Smooth muscle cell of bladder (primary cell): Measurements from ENCODE around the gene ATP8A2. TPM values are rescaled to one million over a fixed set of nuclear protein-coding genes. Genes with fewer than 3 reads are reported as not detected.

Source experiments
- total RNA-seq: library from RNA; depleted of rRNA; stranded (reverse); fragments of >200 nt; gene quantifications from 2 replicates; pipeline ENCODE4 v1.2.3, GENCODE V29; 2014

ATP8A2 gene
- total RNA-seq, result 0.09 and 0.14 TPM in 2 replicates

DNA sequence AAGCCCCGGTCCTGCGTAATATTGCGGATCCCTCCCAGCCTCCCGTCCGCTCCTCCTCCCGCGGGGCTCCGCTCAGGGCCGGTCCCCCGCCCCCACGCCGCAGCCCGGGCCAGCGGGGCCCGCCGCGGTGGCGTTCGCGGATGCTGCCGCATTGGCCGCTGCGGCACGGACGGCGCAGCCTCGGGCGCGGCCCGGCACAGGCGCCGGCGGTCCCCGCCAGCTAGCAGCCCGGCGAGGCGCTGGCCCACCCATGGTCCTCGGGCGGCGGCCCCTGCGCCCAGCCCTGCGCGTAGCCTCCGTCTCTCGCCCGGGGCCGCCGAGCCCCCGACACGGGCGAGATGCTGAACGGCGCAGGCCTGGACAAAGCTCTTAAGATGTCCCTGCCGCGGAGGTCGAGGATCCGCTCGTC is at the start of gene ATP8A2:
TSS of gene ATP8A2 (plus strand) at position 100 of the 409 bp plus-strand sequence. CDS start at position 339, 239 bp downstream.

DNA sequence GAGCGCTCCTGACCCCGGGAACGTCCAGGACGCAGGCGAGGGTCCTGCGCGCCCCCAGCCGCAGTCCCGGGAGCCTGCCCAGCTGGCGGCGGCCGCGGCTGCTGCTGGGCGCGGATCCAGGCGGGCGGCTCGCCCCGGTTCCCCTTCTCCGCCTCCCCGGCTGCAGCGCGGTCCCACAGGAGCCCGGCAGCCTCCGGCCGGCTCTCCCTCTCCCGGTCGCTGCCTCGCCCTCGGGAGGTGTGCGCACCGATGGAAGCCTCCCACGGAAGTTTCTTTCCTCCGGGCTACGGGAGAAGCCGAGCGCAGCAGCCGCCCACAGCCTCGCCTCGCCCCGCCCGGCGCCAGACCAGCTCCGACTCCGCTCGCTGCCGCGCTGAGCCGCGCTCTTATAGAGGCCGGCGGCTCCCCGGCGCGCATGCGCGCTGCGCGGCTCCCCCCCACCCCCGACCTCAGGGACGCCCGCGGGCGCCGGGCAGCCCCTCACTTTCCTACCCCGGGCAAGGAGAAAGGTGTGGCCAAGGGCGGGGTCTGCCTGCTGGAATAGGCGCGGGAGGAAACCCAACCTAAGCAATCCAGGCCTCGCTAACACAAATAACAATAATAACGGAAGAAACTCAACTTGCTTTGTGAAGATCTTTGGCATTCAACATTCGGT is 680.0 kb downstream of the ATP8A2 start, which contains the start of gene SHISA2:
TSS of gene SHISA2 (minus strand) at position 360 of the 655 bp plus-strand sequence. CDS start 1,041 bp downstream, outside the sequence.

Other genes with a start within 250 kb of the ATP8A2 start
- not detected in 2 replicates for gene AMER2, start 199.7 kb upstream of the ATP8A2 start, total RNA-seq
- 17.3 and 18.1 TPM in 2 replicates for gene MTMR6, start 84.5 kb upstream of the ATP8A2 start, total RNA-seq
- 36.1 and 43.2 TPM in 2 replicates for gene NUP58, start 70.3 kb upstream of the ATP8A2 start, total RNA-seq